ENCODE results near the gene NFKBIE. TPM values are rescaled to one million over a fixed set of nuclear protein-coding genes. Genes with fewer than 3 reads are reported as not detected.
A peak's percentile ranks its signal among the peaks of the same experiment; 100 is the strongest.

Gene NFKBIE
- total and polyA plus RNA-seq, 2 of the 13 experiments (the other 11 are each of a cell fraction or from before 2014, with no cell fraction given) = 6.7 to 14.5 TPM

GRCh38 chr6:44265007-44265721 is at the start of gene NFKBIE (continued):
- peak; percentile 16; the same call in 1 of the 2 replicates for TF ChIP-seq ISL2 (CRISPR knock-in tag; IDR thresholded peaks at IDR 0.05)
- no peak for TF ChIP-seq CREM (IDR thresholded peaks at IDR 0.05)
- no peak for TF ChIP-seq CREM (CRISPR knock-in tag; IDR thresholded peaks at IDR 0.05)
- peak; percentile 46; the same call in 1 of the 2 replicates for TF ChIP-seq HOXA5 (CRISPR knock-in tag; IDR thresholded peaks at IDR 0.05)
- TF ChIP-seq ELF4 (CRISPR knock-in tag; IDR thresholded peaks at IDR 0.05; ENCODE audit: borderline replicate concordance) = no peak
- TF ChIP-seq ZNF746 (CRISPR knock-in tag; IDR thresholded peaks at IDR 0.05) = 0 out of 2 replicates have a peak, but pooled peaks have one; percentile 6
- TF ChIP-seq KLF15 (CRISPR knock-in tag; IDR thresholded peaks at IDR 0.05; ENCODE audit: borderline replicate concordance) = no peak
- no peak for TF ChIP-seq NR2F1 (CRISPR knock-in tag; IDR thresholded peaks at IDR 0.05)
- 0 out of 2 replicates have a peak, but pooled peaks have one; percentile 23 for TF ChIP-seq ZNF639 (CRISPR knock-in tag; conservative IDR thresholded peaks at IDR 0.05)
- TF ChIP-seq TEAD2 (CRISPR knock-in tag; IDR thresholded peaks at IDR 0.05) = no peak
- peak; percentile 28; the same call in 1 of the 2 replicates for TF ChIP-seq ZNF710 (CRISPR knock-in tag; IDR thresholded peaks at IDR 0.05; ENCODE audit: borderline replicate concordance)
- TF ChIP-seq SMYD3 (CRISPR knock-in tag; IDR thresholded peaks at IDR 0.05) = no peak
- TF ChIP-seq MAZ (IDR thresholded peaks at IDR 0.05; ENCODE audit: borderline replicate concordance, low read depth, low read length) = peak; percentile 81
- TF ChIP-seq MAZ (CRISPR knock-in tag; IDR thresholded peaks at IDR 0.05; ENCODE audit: low read depth) = peak; percentile 63; the same call in 1 of the 2 replicates
- peak; percentile 80 for TF ChIP-seq ZBTB26 (CRISPR knock-in tag; IDR thresholded peaks at IDR 0.05; ENCODE audit: borderline replicate concordance)
- no peak for TF ChIP-seq DBP (CRISPR knock-in tag; IDR thresholded peaks at IDR 0.05; ENCODE audit: not compliant biosample characterization)
- TF ChIP-seq HNF1B (CRISPR knock-in tag; IDR thresholded peaks at IDR 0.05) = no peak
- TF ChIP-seq E2F1 (CRISPR knock-in tag; IDR thresholded peaks at IDR 0.05) = no peak
- no peak for TF ChIP-seq ZKSCAN1 (IDR thresholded peaks at IDR 0.05; ENCODE audit: low read length)
- no peak for TF ChIP-seq ADNP (CRISPR knock-in tag; IDR thresholded peaks at IDR 0.05)
- peak; percentile 23; the same call in 1 of the 2 replicates for TF ChIP-seq ZNF792 (CRISPR knock-in tag; IDR thresholded peaks at IDR 0.05)
- peak; percentile 9; the same call in 1 of the 2 replicates for TF ChIP-seq RXRB (CRISPR knock-in tag; IDR thresholded peaks at IDR 0.05; ENCODE audit: borderline replicate concordance)

Data from HepG2 (cell line).